Small intestine (tissue), 4 donors: Measurements from ENCODE around the gene OR1A2. TPM values are rescaled to one million over a fixed set of nuclear protein-coding genes. Genes with fewer than 3 reads are reported as not detected.

Source experiments
- polyA plus RNA-seq, 4 donors: library from polyadenylated mRNA; stranded (reverse) in 3 of 4; unstranded in 1 of 4; fragments of 200-250 nt in 3 of 4; fragments of 120-200 nt in 1 of 4; gene quantifications; one replicate each; pipeline versions ENCODE4 v1.2.1 to v1.2.3, GENCODE V29; 2013
- donor health status: healthy with polysubstance abuse.
- donor health status: Bipolar disorder and iron deficiency.
- donor health status: healthy.

Gene OR1A2
- polyA plus RNA-seq, 4 donors: not detected

Other genes with a start within 250 kb of the OR1A2 start
- gene OR1D5, start 133.9 kb upstream of the OR1A2 start, polyA plus RNA-seq: under 1 TPM in 1 of 4 donors, not detected in 3; 0.81 TPM
- not detected for gene OR1D2, start 93.1 kb upstream of the OR1A2 start, polyA plus RNA-seq
- not detected for gene OR1G1, start 70.0 kb upstream of the OR1A2 start, polyA plus RNA-seq
- gene OR1A1, start 10.1 kb downstream of the OR1A2 start, polyA plus RNA-seq: not detected
- not detected for gene OR3A1, start 100.8 kb downstream of the OR1A2 start, polyA plus RNA-seq
- gene OR3A2, start 188.8 kb downstream of the OR1A2 start, polyA plus RNA-seq: under 1 TPM in 1 of 4 donors, not detected in 3; 0.16 TPM
- not detected for gene OR1E1, start 200.9 kb downstream of the OR1A2 start, polyA plus RNA-seq
- not detected for gene OR3A3, start 213.9 kb downstream of the OR1A2 start, polyA plus RNA-seq
- not detected for gene OR1E2, start 236.3 kb downstream of the OR1A2 start, polyA plus RNA-seq